ENCODE data around the gene FRS2.

The FRS2 gene

GRCh38 chr12:69501154-69501895 is 31.1 kb downstream of the FRS2 start:
- no peak for DNase-seq (ENCODE audit: low read depth)

GRCh38 chr12:69502345-69503081 is 32.3 kb downstream of the FRS2 start:
- no peak for DNase-seq (ENCODE audit: low read depth)

GRCh38 chr12:69508091-69508490 is 37.9 kb downstream of the FRS2 start:
- no peak for DNase-seq (ENCODE audit: low read depth)

GRCh38 chr12:69508621-69509020 is 38.4 kb downstream of the FRS2 start:
- DNase-seq (ENCODE audit: low read depth) = no peak

DNA sequence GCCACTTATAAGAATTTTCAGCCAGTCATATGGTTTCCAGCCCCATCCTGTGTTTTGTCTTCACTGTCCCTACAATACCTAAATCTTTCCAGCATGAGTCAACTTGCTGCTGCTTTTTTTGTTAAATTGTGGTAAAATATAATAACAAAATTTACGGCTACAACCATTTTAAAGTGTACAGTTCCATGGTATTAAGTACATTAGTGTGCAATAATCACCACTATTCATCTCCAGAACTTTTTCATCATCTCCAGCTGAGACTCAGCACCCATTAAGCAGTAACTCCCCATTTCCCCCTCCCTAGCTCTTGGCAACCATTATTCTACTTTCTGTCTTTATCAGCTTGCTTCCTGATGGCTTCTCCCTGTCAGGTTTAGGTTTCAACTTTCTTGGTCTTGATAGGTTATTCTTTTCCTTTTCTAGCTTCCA is 39.1 kb downstream of the FRS2 start:
- no peak for DNase-seq (ENCODE audit: low read depth)

DNA sequence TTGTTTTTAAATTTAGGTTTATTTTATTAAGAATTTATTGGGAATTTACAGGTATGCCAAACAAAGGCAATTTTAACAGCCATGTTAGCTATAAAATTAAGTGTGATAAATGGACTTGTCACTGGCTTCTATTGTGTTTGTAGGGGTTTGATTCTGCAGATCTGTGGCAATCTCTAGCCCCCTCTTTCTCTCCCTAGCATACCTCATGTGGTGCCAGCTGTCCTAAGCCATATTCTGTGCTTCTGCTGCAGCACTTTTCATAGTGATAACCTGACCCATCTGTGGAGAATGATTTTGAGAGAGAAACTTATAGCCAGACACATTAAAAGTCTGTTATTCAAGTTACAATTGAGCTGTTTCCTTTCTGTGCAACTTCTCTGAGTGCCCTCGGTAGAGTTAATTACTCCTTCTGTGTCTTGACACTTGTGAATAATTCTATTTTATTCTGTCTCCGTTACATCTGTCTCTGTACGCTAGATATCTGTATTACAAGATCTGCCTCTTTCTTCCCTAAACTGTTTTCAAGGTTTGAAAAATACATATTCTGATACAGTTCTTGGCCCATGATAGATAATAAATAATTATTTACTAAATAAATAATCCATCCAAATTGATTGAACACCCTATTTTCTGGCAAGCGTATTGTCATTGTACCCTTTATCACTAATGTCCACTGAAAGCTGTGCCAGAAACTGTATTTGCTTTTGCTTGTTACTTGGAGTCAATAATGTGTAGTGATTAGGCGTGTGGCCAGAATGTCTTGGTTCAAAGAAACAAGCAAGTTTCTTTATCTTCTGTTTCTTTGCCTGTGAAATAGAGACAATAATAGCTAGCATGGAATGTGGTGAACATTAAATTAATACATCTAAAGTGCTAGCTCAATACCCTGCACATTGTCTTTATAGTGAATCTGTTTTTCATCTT is 40.0 kb downstream of the FRS2 start:
- DNase-seq (ENCODE audit: low read depth) = no peak

DNA sequence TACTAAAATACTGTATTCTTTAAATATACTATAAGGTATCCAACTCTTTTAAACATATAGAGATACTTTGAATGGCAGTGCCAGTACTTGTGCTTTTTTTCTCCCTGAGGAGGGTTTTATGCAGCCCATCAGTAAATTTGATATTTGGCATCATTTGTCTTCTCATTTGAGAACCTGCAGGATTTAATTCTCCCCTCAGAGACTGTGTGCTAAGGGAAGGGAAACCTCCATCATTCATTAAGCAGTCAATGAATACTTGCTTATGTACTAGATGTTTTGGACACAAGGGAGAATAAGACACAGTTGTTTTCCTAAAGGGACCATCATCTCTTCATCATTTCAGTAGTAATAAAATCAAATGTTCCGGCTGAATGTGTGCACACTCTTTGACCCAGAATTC is 40.8 kb downstream of the FRS2 start:
- DNase-seq (ENCODE audit: low read depth) = no peak

DNA sequence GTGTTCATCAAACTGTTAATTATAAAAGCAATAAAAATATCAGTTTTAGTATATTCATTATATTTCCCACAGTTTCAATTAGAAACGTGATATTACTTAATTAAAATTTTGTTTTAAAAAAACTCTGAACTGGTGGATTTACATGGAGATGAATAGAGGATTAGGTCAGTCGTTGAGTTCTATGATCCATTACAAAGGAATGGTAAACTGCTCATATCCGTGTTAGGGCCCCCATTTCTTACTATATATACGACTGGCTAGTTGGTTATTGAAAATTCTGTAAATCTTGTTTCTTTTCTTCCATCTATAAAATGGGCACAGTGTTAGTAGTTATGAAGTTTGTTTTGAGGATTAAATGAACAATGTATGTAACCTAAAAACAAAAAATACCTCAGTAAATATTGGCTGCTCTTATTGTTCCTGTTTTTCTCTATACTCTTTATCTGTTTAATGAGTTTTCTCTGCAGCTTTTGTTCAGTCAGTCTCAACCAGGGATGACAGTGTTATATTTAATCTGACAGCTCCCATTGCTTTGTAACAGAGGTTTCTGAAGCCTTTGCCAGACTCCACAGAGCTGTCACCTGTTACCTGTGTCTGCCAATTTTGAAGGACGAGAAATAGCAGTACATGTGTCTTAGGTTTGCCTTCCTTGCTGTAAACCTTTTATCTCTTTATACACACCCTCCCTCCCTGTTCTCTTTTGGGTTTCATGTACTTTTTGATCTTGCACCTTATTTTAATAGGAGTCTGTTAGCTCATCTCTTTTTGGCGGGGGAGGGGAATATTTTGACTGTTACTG is 41.5 kb downstream of the FRS2 start:
- no peak for DNase-seq (ENCODE audit: low read depth)

DNA sequence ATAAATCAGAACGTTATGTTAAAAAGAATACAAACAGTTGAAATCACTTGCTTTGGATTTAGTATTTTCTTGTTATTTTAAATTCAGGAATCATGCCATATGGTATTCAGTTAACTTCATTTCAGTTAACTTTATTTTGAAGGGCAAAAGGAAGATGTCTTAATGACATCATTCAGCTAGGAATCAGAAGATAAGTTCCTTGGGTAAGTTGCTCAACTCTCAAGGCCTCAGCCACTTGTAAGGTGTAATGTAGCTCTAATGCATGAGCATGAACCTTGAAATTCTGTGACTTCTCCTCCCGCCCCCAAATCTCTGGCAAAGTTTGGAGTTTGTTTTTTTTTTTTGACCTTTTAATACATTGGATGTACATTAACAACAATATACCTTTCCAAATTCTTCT is 42.6 kb downstream of the FRS2 start:
- DNase-seq (ENCODE audit: low read depth) = no peak

DNA sequence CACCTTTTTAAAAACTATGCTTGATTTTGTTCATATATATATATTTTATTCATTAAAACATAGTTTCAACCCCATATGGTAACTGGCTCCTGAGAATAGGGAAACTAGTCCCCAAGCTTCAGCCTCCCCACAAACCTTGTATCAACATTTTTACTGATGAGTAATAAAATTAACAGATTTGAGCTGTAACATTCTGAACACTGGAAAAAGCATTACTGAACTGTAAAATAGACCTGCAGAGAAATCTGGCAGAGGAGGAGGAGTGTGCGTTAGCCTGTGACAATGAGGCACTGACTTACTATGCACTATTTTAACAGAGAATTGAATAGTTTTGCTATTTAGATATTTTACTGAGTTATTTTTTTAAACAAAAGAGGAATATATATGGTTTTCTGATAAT is 43.1 kb downstream of the FRS2 start:
- DNase-seq (ENCODE audit: low read depth) = no peak

DNA sequence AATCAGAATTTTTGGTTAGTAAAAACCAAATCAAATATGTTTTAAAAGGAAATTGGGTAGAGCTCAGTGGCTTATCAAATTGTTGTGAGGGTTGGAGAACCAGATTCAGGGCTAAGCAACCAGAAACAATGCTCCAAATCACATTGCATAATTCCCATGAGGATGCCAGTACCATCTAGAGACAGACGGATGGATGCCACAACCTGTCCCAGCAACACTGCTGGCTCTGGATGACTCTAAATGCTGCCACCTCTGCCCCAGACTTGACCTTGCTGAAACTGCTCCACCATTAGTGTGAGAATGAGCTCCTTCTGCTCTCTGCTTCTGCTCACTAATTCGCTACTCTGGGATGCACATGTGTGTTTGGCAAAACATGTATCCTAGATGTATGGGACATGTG is 43.9 kb downstream of the FRS2 start:
- no peak for DNase-seq (ENCODE audit: low read depth)

DNA sequence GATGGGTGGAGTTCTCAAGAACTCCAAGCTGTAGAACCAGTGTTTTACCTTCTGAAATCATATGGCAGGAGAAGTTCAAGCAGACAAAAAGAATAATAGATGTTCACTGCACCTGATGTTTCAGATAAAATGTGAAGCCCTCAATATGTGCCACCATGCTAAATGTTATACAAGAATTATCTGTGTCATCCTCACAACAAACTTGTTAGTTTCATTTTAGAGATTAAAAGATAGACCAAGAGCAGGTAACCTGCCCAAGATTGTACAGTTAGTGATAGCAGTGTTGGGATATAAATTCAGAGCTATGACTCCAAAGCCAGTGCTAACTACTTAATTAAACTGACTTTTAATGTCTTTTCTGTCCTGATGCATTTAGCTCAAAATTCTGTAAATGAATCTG is 44.7 kb downstream of the FRS2 start:
- DNase-seq (ENCODE audit: low read depth) = no peak

GRCh38 chr12:69515394-69515930 is 45.3 kb downstream of the FRS2 start:
- no peak for DNase-seq (ENCODE audit: low read depth)

DNA sequence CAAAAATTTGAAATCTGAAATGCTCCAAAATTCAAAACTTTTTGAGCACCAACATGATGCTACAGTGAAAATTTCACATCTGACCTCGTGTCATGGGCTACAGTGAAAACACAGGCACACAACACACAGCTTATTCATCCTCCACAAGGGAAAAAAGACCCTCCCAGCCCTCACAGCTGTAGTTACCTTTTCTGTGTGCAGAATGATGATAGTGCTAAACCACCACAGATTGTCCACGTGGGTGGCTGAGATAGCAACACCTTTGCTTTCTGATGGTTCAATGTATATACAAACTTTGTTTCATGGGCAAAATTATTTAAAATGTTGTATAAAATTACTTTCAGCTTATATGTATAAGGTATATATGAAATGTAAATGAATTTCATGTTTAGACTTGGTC is 46.8 kb downstream of the FRS2 start:
- no peak for DNase-seq (ENCODE audit: low read depth)

GRCh38 chr12:69517406-69517805 is 47.2 kb downstream of the FRS2 start:
- no peak for DNase-seq (ENCODE audit: low read depth)

GRCh38 chr12:69519871-69520270 is 49.7 kb downstream of the FRS2 start:
- no peak for DNase-seq (ENCODE audit: low read depth)

GRCh38 chr12:69523433-69524330 is 53.5 kb downstream of the FRS2 start:
- DNase-seq (ENCODE audit: low read depth) = no peak

DNA sequence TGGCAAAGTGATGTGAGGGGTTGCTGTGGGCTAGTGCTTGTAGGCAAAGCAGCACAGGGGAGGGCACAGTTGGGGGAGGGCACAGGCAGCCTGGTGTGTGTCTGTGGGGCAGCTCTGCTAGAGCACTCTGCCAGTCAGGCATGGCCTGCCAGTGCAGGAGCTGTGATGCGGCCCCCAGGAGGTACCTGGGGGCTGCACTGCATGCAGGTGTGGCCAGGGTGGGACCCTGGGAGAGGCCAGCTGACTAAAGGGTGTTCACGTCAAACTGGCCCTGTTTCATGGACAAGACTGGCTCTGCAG is 54.1 kb downstream of the FRS2 start:
- no peak for DNase-seq (ENCODE audit: low read depth)

- no peak for DNase-seq (ENCODE audit: low read depth)
These were observed 54.7 kb downstream of the FRS2 start for GRCh38 chr12:69524755-69525469.
